ENCODE measurements around the gene DNAJC18. TPM values are rescaled to one million over a fixed set of nuclear protein-coding genes. Genes with fewer than 3 reads are reported as not detected.

DNAJC18 gene
- total RNA-seq, 1 experiment from 2014 or later: 6.7 TPM

DNA sequence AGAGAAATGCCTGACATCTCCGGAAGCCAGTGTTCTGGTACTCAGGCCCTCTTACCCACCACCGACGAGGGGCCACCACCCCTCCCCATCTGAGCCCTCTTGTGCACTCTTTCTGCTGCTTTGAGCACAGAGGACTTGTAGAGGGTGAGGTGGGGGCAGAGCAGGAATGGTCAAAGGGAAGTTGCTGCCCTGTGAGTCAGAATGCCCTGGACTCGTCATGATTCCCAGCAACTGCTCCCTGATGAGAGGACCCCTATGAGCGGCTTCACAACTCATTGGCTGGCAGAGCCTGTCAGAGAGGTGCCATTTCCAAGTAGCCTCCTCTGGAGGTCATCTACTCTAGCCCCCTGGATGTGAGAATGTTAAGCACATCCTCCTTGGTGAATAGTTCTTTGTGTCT, 22.4 kb upstream of the DNAJC18 start:
- Mint-ChIP-seq H3K36me3 (ENCODE audit: insufficient read depth, unreplicated experiment) (no peaks in the 10 kb centered on the region), H3K9me3 (ENCODE audit: low read depth, unreplicated experiment) (no peaks in the 10 kb centered on the region), H3K4me1 (ENCODE audit: low read depth, unreplicated experiment) (peaks cover 12% of the 10 kb centered on the region), H3K27ac (ENCODE audit: unreplicated experiment) (no peak overlapping the region), H3K4me3 (ENCODE audit: low read depth, unreplicated experiment) (no peak overlapping the region), H3K27me3 (ENCODE audit: unreplicated experiment) (no peaks in the 10 kb centered on the region)
- intact Hi-C loops (cut with micrococcal nuclease; ENCODE audit: unreplicated experiment): no loop called here
- DNase-seq: no peak
- CTCF ChIA-PET: interaction anchor here (1.5 kb wide), 1 partner anchor 21 kb away, joined by 5 read pairs; the partner anchor contains the start of gene STING1
- TF ChIP-seq, protein P1, sequence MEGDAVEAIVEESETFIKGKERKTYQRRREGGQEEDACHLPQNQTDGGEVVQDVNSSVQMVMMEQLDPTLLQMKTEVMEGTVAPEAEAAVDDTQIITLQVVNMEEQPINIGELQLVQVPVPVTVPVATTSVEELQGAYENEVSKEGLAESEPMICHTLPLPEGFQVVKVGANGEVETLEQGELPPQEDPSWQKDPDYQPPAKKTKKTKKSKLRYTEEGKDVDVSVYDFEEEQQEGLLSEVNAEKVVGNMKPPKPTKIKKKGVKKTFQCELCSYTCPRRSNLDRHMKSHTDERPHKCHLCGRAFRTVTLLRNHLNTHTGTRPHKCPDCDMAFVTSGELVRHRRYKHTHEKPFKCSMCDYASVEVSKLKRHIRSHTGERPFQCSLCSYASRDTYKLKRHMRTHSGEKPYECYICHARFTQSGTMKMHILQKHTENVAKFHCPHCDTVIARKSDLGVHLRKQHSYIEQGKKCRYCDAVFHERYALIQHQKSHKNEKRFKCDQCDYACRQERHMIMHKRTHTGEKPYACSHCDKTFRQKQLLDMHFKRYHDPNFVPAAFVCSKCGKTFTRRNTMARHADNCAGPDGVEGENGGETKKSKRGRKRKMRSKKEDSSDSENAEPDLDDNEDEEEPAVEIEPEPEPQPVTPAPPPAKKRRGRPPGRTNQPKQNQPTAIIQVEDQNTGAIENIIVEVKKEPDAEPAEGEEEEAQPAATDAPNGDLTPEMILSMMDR (IDR thresholded peaks at IDR 0.05; ENCODE audit: unreplicated experiment): no peak
- no TSS peak for BruUV-seq (replicated peaks)

DNA sequence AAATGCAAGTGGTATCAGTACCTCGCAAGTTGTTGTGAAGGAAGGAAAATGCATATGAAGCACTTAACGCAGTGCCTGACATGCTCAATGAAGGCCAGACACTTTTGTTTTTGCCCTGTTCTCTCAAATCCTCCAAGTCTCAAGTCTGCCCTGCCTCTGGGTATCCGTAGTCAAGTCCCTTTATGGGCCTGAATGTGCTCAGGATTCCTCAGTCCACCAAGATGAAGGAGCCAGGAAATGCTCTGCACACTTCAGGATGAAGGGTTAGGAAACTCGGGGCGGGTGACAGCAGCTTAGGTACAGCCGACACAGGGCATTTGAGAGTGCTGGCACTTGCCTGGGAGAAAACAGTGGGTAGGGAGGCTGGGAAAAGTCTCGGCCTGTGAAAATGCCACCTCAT, 21.9 kb upstream of the DNAJC18 start:
- Mint-ChIP-seq H3K9me3 (ENCODE audit: low read depth, unreplicated experiment) (no peaks in the 10 kb centered on the region), H3K27ac (ENCODE audit: unreplicated experiment) (no peak overlapping the region), H3K27me3 (ENCODE audit: unreplicated experiment) (no peaks in the 10 kb centered on the region), H3K4me3 (ENCODE audit: low read depth, unreplicated experiment) (no peak overlapping the region), H3K4me1 (ENCODE audit: low read depth, unreplicated experiment) (peaks cover 12% of the 10 kb centered on the region), H3K36me3 (ENCODE audit: insufficient read depth, unreplicated experiment) (no peaks in the 10 kb centered on the region)
- TF ChIP-seq, protein P1 (IDR thresholded peaks at IDR 0.05; ENCODE audit: unreplicated experiment): no peak
- BruUV-seq (replicated peaks): no TSS peak
- DNase-seq: no peak
- CTCF ChIA-PET: interaction anchor here (1.5 kb wide), 1 partner anchor 21 kb away, joined by 5 read pairs; the partner anchor contains the start of gene STING1
- intact Hi-C loops (cut with micrococcal nuclease; ENCODE audit: unreplicated experiment): no loop called here

DNA sequence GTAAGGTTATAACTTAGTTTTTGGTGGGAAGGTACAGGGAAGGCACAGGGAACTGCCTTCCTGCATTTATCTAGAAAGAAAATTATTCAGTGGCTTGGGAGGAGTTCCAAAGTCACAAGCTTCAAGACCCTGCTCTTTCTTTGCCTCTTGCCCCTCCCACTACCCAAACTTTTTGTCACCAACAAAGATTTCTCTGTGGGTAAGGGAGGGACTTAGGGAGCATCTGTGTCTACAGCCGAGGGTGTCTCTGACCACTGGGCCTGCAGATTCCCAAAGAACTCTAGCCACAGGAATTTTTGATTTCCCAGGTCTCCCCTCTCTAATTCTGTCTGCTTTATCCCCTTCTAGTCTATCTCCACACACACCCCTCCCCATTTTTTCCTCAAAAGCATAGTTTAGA, 21.1 kb upstream of the DNAJC18 start:
- TF ChIP-seq, protein P1 (IDR thresholded peaks at IDR 0.05; ENCODE audit: unreplicated experiment): no peak
- H3K27me3 Mint-ChIP-seq (ENCODE audit: unreplicated experiment): no peaks in the 10 kb centered on the region
- no peak overlapping the region for H3K4me3 Mint-ChIP-seq (ENCODE audit: low read depth, unreplicated experiment)
- H3K9me3 Mint-ChIP-seq (ENCODE audit: low read depth, unreplicated experiment): no peaks in the 10 kb centered on the region
- H3K36me3 Mint-ChIP-seq (ENCODE audit: insufficient read depth, unreplicated experiment): no peaks in the 10 kb centered on the region
- intact Hi-C loops (cut with micrococcal nuclease; ENCODE audit: unreplicated experiment): no loop called here
- H3K4me1 Mint-ChIP-seq (ENCODE audit: low read depth, unreplicated experiment): peaks cover 12% of the 10 kb centered on the region
- DNase-seq: no peak
- CTCF ChIA-PET: no interaction called here
- no peak overlapping the region for H3K27ac Mint-ChIP-seq (ENCODE audit: unreplicated experiment)
- no TSS peak for BruUV-seq (replicated peaks)

DNA sequence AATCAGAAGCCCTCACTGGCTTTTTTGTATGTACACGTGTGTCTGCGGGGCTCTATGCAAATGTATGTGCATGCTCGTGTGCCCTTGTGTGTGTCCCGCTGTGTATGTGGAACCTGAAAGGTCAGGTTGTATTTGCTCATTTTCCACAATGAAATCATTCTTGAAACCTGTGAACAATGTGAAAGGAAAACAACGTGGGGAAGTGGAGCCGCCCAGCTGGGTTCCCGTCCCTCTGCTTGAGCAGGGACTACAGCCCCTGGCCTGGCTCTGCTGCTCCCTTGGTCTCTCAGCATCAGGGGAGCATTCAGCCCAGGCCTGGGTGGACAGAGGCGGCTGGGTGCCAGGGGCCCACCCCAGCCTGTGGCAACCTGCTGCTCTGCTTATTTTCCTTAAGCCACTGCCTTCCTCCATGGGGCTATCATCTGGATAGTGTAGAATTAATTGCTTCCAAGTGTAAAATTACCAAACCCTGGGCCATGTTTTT, 20.2 kb upstream of the DNAJC18 start:
- Mint-ChIP-seq H3K4me3 (ENCODE audit: low read depth, unreplicated experiment) (no peak overlapping the region), H3K36me3 (ENCODE audit: insufficient read depth, unreplicated experiment) (no peaks in the 10 kb centered on the region), H3K9me3 (ENCODE audit: low read depth, unreplicated experiment) (no peaks in the 10 kb centered on the region), H3K27me3 (ENCODE audit: unreplicated experiment) (no peaks in the 10 kb centered on the region), H3K4me1 (ENCODE audit: low read depth, unreplicated experiment) (peaks cover 12% of the 10 kb centered on the region), H3K27ac (ENCODE audit: unreplicated experiment) (peak overlapping the region; percentile 54)
- TF ChIP-seq, protein P1 (IDR thresholded peaks at IDR 0.05; ENCODE audit: unreplicated experiment): no peak
- intact Hi-C loops (cut with micrococcal nuclease; ENCODE audit: unreplicated experiment): no loop called here
- CTCF ChIA-PET: interaction anchor here (1.0 to 1.4 kb wide), 2 partner anchors 20 to 23 kb away, joined by 4 to 6 read pairs; partner anchors contain the start of genes DNAJC18 and STING1
- DNase-seq: peak; percentile 38
- no TSS peak for BruUV-seq (replicated peaks)
